ENCODE results near the gene CADPS2.

The CADPS2 gene

DNA sequence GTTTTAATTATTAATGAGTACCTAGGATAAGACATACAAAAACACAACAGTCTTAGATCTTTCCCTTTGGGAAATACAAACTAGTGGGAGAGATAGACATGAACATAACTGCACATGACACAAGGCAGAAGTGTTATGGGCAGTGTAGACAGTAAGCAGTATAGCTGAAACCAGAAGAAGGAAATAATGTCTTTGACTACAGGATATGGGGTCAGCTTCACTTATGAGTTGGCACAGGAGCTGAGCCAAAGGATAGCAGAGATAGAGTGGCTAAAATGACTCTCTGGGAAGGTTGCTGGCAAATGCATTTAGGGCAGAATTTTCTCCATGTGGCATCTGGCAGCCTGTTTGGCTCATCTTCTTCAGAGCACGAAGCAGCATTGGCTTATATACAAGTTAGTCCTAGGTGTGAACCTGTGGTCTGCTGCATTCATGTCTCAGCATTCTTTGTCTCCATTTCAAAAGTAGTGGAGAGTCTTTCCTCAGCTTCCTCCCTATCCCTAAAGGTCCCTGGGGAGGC, 521.4 kb downstream of the CADPS2 start:
- Histone ChIP-seq H3K4me2 (ENCODE audit: low read depth, low read length) (no peak overlapping the region), H3K36me3 (replicated peaks; ENCODE audit: insufficient read depth, low read length) (no peaks in the 10 kb centered on the region), H3K9me2 (replicated peaks; ENCODE audit: insufficient read depth, low read length) (no peaks in the 10 kb centered on the region), H3K4me3 (ENCODE audit: low read length) (no peak overlapping the region), H3K9ac (ENCODE audit: low read length) (no peak overlapping the region), H3F3A (ENCODE audit: insufficient read depth, low read length) (no peaks in the 10 kb centered on the region), H3K79me2 (ENCODE audit: low read length) (no peaks in the 10 kb centered on the region), H2AFZ (ENCODE audit: low read length) (no peak overlapping the region), H3K9me3 (replicated peaks; ENCODE audit: insufficient read depth, low read length) (no peaks in the 10 kb centered on the region), H3K4me1 (ENCODE audit: low read length) (no peaks in the 10 kb centered on the region), H3K27me3 (replicated peaks; ENCODE audit: insufficient read depth, low read length) (no peaks in the 10 kb centered on the region), H3K27ac (ENCODE audit: low read length) (no peak overlapping the region), H4K20me1 (ENCODE audit: insufficient read depth, low read length) (no peaks in the 10 kb centered on the region)
- DNase-seq, result no peak
- TF ChIP-seq EZH2phosphoT487 (IDR thresholded peaks at IDR 0.05; ENCODE audit: low read length), result no peak

DNA sequence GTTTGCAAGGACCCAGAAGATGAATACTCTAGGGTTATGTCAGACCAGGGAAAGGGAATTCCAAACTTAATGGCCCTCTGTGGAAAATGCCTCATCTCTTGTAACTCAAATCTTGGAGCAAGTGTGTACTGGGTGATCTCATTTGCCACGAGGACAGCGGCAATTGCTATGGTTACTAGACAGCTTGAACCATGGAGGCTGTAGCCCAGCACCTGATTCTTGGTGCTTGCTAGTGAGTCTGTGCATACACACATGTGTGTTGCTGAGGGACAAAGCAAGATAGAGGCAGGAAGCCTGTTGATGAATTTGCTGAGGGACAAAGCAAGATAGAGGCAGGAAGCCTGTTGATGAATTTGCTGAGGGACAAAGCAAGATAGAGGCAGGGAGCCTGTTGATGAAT, 523.1 kb downstream of the CADPS2 start:
- H2AFZ ChIP-seq (ENCODE audit: low read length), result no peak overlapping the region
- H4K20me1 ChIP-seq (ENCODE audit: insufficient read depth, low read length), result no peaks in the 10 kb centered on the region
- no peak for DNase-seq
- H3F3A ChIP-seq (ENCODE audit: insufficient read depth, low read length), result no peaks in the 10 kb centered on the region
- H3K36me3 ChIP-seq (replicated peaks; ENCODE audit: insufficient read depth, low read length), result no peaks in the 10 kb centered on the region
- no peaks in the 10 kb centered on the region for H3K9me3 ChIP-seq (replicated peaks; ENCODE audit: insufficient read depth, low read length)
- no peaks in the 10 kb centered on the region for H3K79me2 ChIP-seq (ENCODE audit: low read length)
- no peaks in the 10 kb centered on the region for H3K9me2 ChIP-seq (replicated peaks; ENCODE audit: insufficient read depth, low read length)
- no peaks in the 10 kb centered on the region for H3K4me1 ChIP-seq (ENCODE audit: low read length)
- H3K4me2 ChIP-seq (ENCODE audit: low read depth, low read length), result no peak overlapping the region
- H3K9ac ChIP-seq (ENCODE audit: low read length), result no peak overlapping the region
- H3K4me3 ChIP-seq (ENCODE audit: low read length), result no peak overlapping the region
- no peak for TF ChIP-seq EZH2 (optimal IDR thresholded peaks at IDR 0.05; ENCODE audit: low read depth, low read length)
- TF ChIP-seq, protein P1, sequence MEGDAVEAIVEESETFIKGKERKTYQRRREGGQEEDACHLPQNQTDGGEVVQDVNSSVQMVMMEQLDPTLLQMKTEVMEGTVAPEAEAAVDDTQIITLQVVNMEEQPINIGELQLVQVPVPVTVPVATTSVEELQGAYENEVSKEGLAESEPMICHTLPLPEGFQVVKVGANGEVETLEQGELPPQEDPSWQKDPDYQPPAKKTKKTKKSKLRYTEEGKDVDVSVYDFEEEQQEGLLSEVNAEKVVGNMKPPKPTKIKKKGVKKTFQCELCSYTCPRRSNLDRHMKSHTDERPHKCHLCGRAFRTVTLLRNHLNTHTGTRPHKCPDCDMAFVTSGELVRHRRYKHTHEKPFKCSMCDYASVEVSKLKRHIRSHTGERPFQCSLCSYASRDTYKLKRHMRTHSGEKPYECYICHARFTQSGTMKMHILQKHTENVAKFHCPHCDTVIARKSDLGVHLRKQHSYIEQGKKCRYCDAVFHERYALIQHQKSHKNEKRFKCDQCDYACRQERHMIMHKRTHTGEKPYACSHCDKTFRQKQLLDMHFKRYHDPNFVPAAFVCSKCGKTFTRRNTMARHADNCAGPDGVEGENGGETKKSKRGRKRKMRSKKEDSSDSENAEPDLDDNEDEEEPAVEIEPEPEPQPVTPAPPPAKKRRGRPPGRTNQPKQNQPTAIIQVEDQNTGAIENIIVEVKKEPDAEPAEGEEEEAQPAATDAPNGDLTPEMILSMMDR (IDR thresholded peaks at IDR 0.05; ENCODE audit: low read length), result no peak
- TF ChIP-seq EZH2phosphoT487 (IDR thresholded peaks at IDR 0.05; ENCODE audit: low read length), result no peak
- H3K27me3 ChIP-seq (replicated peaks; ENCODE audit: insufficient read depth, low read length), result no peaks in the 10 kb centered on the region
- H3K27ac ChIP-seq (ENCODE audit: low read length), result no peak overlapping the region

DNA sequence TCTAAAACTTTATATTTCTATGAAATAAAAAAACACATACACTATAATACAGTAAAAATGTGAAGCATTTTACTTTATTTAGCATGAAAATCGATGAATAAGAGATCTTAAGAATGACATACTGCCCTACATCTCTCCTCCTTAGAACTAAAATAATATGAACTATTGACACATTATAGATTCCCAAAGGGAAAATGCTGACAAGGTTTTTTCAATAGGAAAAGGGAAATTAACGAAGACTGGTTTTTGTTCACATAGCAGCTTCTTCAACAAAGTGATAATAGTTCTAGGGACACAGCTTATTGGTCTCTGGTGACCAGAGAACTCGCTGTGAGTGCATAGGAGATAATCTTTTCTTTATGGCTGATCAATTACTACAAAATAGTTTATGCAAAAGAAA, 523.8 kb downstream of the CADPS2 start:
- Histone ChIP-seq H3K9ac (ENCODE audit: low read length) (no peak overlapping the region), H3K4me2 (ENCODE audit: low read depth, low read length) (no peak overlapping the region), H3K4me3 (ENCODE audit: low read length) (no peak overlapping the region), H3K9me2 (replicated peaks; ENCODE audit: insufficient read depth, low read length) (no peaks in the 10 kb centered on the region), H3K27me3 (replicated peaks; ENCODE audit: insufficient read depth, low read length) (no peaks in the 10 kb centered on the region), H2AFZ (ENCODE audit: low read length) (no peak overlapping the region), H4K20me1 (ENCODE audit: insufficient read depth, low read length) (no peaks in the 10 kb centered on the region), H3K36me3 (replicated peaks; ENCODE audit: insufficient read depth, low read length) (no peaks in the 10 kb centered on the region), H3K4me1 (ENCODE audit: low read length) (no peaks in the 10 kb centered on the region), H3K9me3 (replicated peaks; ENCODE audit: insufficient read depth, low read length) (no peaks in the 10 kb centered on the region), H3K27ac (ENCODE audit: low read length) (no peak overlapping the region), H3K79me2 (ENCODE audit: low read length) (no peaks in the 10 kb centered on the region), H3F3A (ENCODE audit: insufficient read depth, low read length) (no peaks in the 10 kb centered on the region)
- TF ChIP-seq EZH2 (optimal IDR thresholded peaks at IDR 0.05; ENCODE audit: low read depth, low read length) (no peak), EZH2phosphoT487 (IDR thresholded peaks at IDR 0.05; ENCODE audit: low read length) (no peak)
- TF ChIP-seq, protein P1 (IDR thresholded peaks at IDR 0.05; ENCODE audit: low read length), result no peak
- DNase-seq, result no peak

DNA sequence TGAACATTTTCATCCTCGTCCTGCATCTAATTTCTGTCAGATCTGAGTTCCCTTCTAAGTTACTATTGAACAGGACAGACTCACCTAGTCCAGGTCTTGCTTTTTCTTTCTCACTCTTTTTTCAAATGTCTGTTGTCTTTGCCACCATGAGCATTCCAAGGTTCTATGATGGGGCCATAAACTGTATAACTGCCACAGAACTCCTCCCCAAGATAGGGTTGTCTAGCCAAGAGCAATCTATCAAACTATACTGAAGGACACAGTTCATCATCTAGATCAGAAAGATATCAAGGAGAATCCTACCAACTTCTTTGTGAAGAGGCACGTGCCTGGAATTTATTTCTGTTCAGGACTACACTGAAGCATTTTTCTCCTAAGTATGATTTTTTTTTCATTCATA, 531.6 kb downstream of the CADPS2 start:
- Histone ChIP-seq H3K4me2 (ENCODE audit: low read depth, low read length) (no peak overlapping the region), H3K36me3 (replicated peaks; ENCODE audit: insufficient read depth, low read length) (no peaks in the 10 kb centered on the region; the same call in 1 of the 2 replicates), H3K27ac (ENCODE audit: low read length) (no peak overlapping the region), H3F3A (ENCODE audit: insufficient read depth, low read length) (no peaks in the 10 kb centered on the region), H3K4me1 (ENCODE audit: low read length) (no peaks in the 10 kb centered on the region), H3K9ac (ENCODE audit: low read length) (no peak overlapping the region), H3K27me3 (replicated peaks; ENCODE audit: insufficient read depth, low read length) (no peaks in the 10 kb centered on the region), H3K9me3 (replicated peaks; ENCODE audit: insufficient read depth, low read length) (no peaks in the 10 kb centered on the region), H3K79me2 (ENCODE audit: low read length) (no peaks in the 10 kb centered on the region), H4K20me1 (ENCODE audit: insufficient read depth, low read length) (no peaks in the 10 kb centered on the region), H2AFZ (ENCODE audit: low read length) (no peak overlapping the region), H3K9me2 (replicated peaks; ENCODE audit: insufficient read depth, low read length) (no peaks in the 10 kb centered on the region), H3K4me3 (ENCODE audit: low read length) (no peak overlapping the region)
- TF ChIP-seq EZH2 (optimal IDR thresholded peaks at IDR 0.05; ENCODE audit: low read depth, low read length) (no peak), EZH2phosphoT487 (IDR thresholded peaks at IDR 0.05; ENCODE audit: low read length) (no peak)
- TF ChIP-seq, protein P1 (IDR thresholded peaks at IDR 0.05; ENCODE audit: low read length), result no peak
- DNase-seq, result no peak

All from MM.1S (cell line).